HepG2 (cell line): Measurements from ENCODE around the gene B9D2. TPM values are rescaled to one million over a fixed set of nuclear protein-coding genes. Genes with fewer than 3 reads are reported as not detected.

Source experiments
- ATAC-seq: fragments of 200-7000 bp; cut with Tn5 transposase; 3 replicates; pipeline ENCODE4 v1.9.1; 2020; ENCODE audit warnings: mild to moderate bottlenecking, moderate library complexity
- BruUV-seq: library from RNA; stranded (reverse); fragments of 400-500 nt; replicated peaks from 2 replicates; lab custom pipeline; 2021; lab: Mats Ljungman, UMichigan
- CTCF ChIA-PET: fragments of 300-600 bp; formaldehyde crosslinking; extraction: SDS; loops from one replicate; lab custom pipeline; 2021; ENCODE audit warnings: low total read pairs, inconsistent platforms, low intra/inter-chr PET ratio; lab: Yijun Ruan, JAX
- POLR2A ChIA-PET: fragments of 350-600 bp; sonication (Branson Sonifier 250); formaldehyde crosslinking; loops from one replicate; lab custom pipeline; 2020; ENCODE audit warnings: antibody characterized with exemption, inconsistent platforms; lab: Yijun Ruan, JAX
- DNase-seq: peaks from one replicate; pipeline ENCODE4 v3.0.0-alpha.2; 2015; ENCODE audit warnings: low spot score
- FAIRE-seq: peaks from 3 replicates; lab custom pipeline; 2011; peaks lifted over from hg19 to GRCh38; lab: Jason Lieb, UNC
- H2AFZ ChIP-seq: one replicate; pipeline ENCODE4 v1.6.1; 2011; ENCODE audit warnings: low read length, inconsistent platforms
- H3K27ac ChIP-seq: fragments of 300-600 bp; 3 replicates; pipeline ENCODE4 v1.8.0; 2011; ENCODE audit warnings: mixed run types, mild to moderate bottlenecking, mixed read lengths, low read length, inconsistent platforms; ENCODE audit not compliant: insufficient read depth; ENCODE audit errors: extremely low read length
- H3K27me3 ChIP-seq, 2 experiments: fragments of 200-600 bp in 1 of 2; 2 replicates in 1 of 2; 3 replicates in 1 of 2; pipeline versions ENCODE4 v1.6.0 to v1.8.0; 2011; ENCODE audit warnings: low read length in 2 of 2, mild to moderate bottlenecking in 2 of 2, moderate library complexity in 2 of 2, inconsistent platforms in 1 of 2; ENCODE audit not compliant: insufficient read depth in 2 of 2, control insufficient read depth in 1 of 2
- H3K36me3 ChIP-seq, 2 experiments: fragments of 200-600 bp in 1 of 2; replicated peaks in 1 of 2; 2 replicates in 1 of 2; 3 replicates in 1 of 2; pipeline versions ENCODE4 v1.5.1 to v1.8.0; 2011; ENCODE audit warnings: low read length in 2 of 2, inconsistent platforms in 1 of 2; ENCODE audit not compliant: insufficient read depth in 2 of 2, control insufficient read depth in 1 of 2
- H3K4me1 ChIP-seq: 2 replicates; pipeline ENCODE4 v1.5.1; 2012; ENCODE audit warnings: low read length, inconsistent platforms; ENCODE audit not compliant: insufficient read depth
- H3K4me2 ChIP-seq: 2 replicates; pipeline ENCODE4 v1.6.0; 2011; ENCODE audit warnings: low read depth, low read length, inconsistent platforms
- H3K4me3 ChIP-seq, 3 experiments: fragments of 200-600 bp in 1 of 3; sonication (generic), shearing (Covaris generic) in 1 of 3; replicated peaks in 1 of 3; 2 replicates each; pipeline ENCODE4 v1.5.1; 2011 to 2016; ENCODE audit warnings: low read length in 3 of 3, inconsistent platforms in 2 of 3, low read depth in 2 of 3, mild to moderate bottlenecking in 2 of 3, control low read depth in 1 of 3, mixed read lengths in 1 of 3; ENCODE audit not compliant: insufficient read depth in 1 of 3
- H3K79me2 ChIP-seq: one replicate; pipeline ENCODE4 v1.6.1; 2011; ENCODE audit warnings: low read length, inconsistent platforms; ENCODE audit not compliant: insufficient read depth
- H3K9ac ChIP-seq: 2 replicates; pipeline ENCODE4 v1.6.0; 2011; ENCODE audit warnings: mild to moderate bottlenecking, low read depth, low read length, inconsistent platforms; ENCODE audit not compliant: insufficient read depth
- H3K9me3 ChIP-seq: 2 replicates; pipeline ENCODE4 v1.5.1; 2012; ENCODE audit warnings: mild to moderate bottlenecking, low read length
- H4K20me1 ChIP-seq: 2 replicates; pipeline ENCODE4 v1.6.0; 2011; ENCODE audit warnings: inconsistent platforms, mild to moderate bottlenecking, low read length, moderate library complexity; ENCODE audit not compliant: insufficient read depth
- ARNT2 ChIP-seq: sonication (generic); formaldehyde crosslinking; IDR thresholded peaks from 2 replicates; pipeline ENCODE4 v1.8.0; 2022; ENCODE audit warnings: mild to moderate bottlenecking, low read depth, missing genetic modification reagents, moderate library complexity
- CCDC6 ChIP-seq: sonication (generic); formaldehyde crosslinking; IDR thresholded peaks from 2 replicates; pipeline ENCODE4 v1.8.1; 2022; ENCODE audit warnings: mild to moderate bottlenecking, missing genetic modification reagents, moderate library complexity
- CHCHD3 ChIP-seq: sonication (generic); formaldehyde crosslinking; IDR thresholded peaks from 2 replicates; pipeline ENCODE4 v1.8.0; 2022; ENCODE audit warnings: mild to moderate bottlenecking, missing genetic modification reagents, moderate library complexity
- GATA4 ChIP-seq: sonication (generic); IDR thresholded peaks from 2 replicates; pipeline ENCODE4 v1.6.1; 2016; ENCODE audit warnings: antibody characterized with exemption, low read depth, borderline replicate concordance
- HMGA1 ChIP-seq: sonication (generic); formaldehyde crosslinking; conservative IDR thresholded peaks from 2 replicates; pipeline ENCODE4 v1.4.0; 2020; ENCODE audit warnings: missing genetic modification reagents
- HOXD1 ChIP-seq: sonication (generic); formaldehyde crosslinking; IDR thresholded peaks from 2 replicates; pipeline ENCODE4 v1.5.0; 2020; ENCODE audit warnings: missing genetic modification reagents
- MTA3 ChIP-seq: sonication (generic); formaldehyde crosslinking; IDR thresholded peaks from 2 replicates; pipeline ENCODE4 v1.4.0; 2020; ENCODE audit warnings: missing genetic modification reagents
- PAX8 ChIP-seq: sonication (generic); formaldehyde crosslinking; IDR thresholded peaks from 2 replicates; pipeline ENCODE4 v1.8.0; 2022; ENCODE audit warnings: mild to moderate bottlenecking, missing genetic modification reagents, borderline replicate concordance
- SNAPC2 ChIP-seq: sonication (generic); formaldehyde crosslinking; IDR thresholded peaks from 2 replicates; pipeline ENCODE4 v1.8.1; 2022; ENCODE audit warnings: mild to moderate bottlenecking, missing genetic modification reagents
- SP5 ChIP-seq: IDR thresholded peaks from 2 replicates; pipeline ENCODE4 v1.6.1; 2016; ENCODE audit warnings: low read depth, borderline replicate concordance
- TOPORS ChIP-seq: sonication (generic); formaldehyde crosslinking; IDR thresholded peaks from 2 replicates; pipeline ENCODE4 v1.8.0; 2023; ENCODE audit warnings: mild to moderate bottlenecking, missing genetic modification reagents
- ZNF761 ChIP-seq: sonication (generic); formaldehyde crosslinking; conservative IDR thresholded peaks from 2 replicates; pipeline ENCODE4 v1.4.0; 2020; ENCODE audit warnings: mild to moderate bottlenecking, missing genetic modification reagents
- ZNF839 ChIP-seq: sonication (generic); formaldehyde crosslinking; IDR thresholded peaks from 2 replicates; pipeline ENCODE4 v1.4.0; 2020; ENCODE audit warnings: missing genetic modification reagents, mild to moderate bottlenecking, borderline replicate concordance
- ZNF891 ChIP-seq: sonication (generic); formaldehyde crosslinking; IDR thresholded peaks from 2 replicates; pipeline ENCODE4 v1.5.0; 2020; ENCODE audit warnings: mild to moderate bottlenecking, missing genetic modification reagents
- WGBS: methylation state at CpG from one replicate; pipeline ENCODE4 v1.1.6; 2017; ENCODE audit warnings: low lambda C conversion rate; 5-methylcytosine and 5-hydroxymethylcytosine counted together
- in situ Hi-C: cut with HindIII; loops from 2 replicates; pipeline ENCODE4 v1.10.0; 2017; ENCODE audit warnings: low pct_unique_long_range_greater_than_20kb; ENCODE audit not compliant: extremely low pct_ligation_motif_present
- intact Hi-C: fragments of 100-400 bp; cut with micrococcal nuclease; formaldehyde crosslinking; loops from one replicate; pipeline ENCODE4 v1.10.0; 2022; ENCODE audit not compliant: unreplicated experiment
- polyA plus RNA-seq, 8 experiments: library from polyadenylated mRNA; depleted of rRNA in 3 of 8; stranded (reverse) in 7 of 8; unstranded in 1 of 8; fragments of >200 nt; fragmentation: Illumina TruSeq in 4 of 8; extraction: Trizol in 4 of 8; gene quantifications; 2 replicates each; pipeline versions ENCODE4 v1.2.1 to v1.2.3, GENCODE V29; 2011 to 2016; ENCODE audit warnings: low read depth in 4 of 8, missing spikeins in 1 of 8, mixed read lengths in 1 of 8; ENCODE audit not compliant: insufficient read depth in 1 of 8
- total RNA-seq, 5 experiments: library from RNA; depleted of rRNA; stranded (reverse); fragments of >200 nt; fragmentation: Illumina TruSeq; extraction: Trizol; gene quantifications; 2 replicates each; pipeline ENCODE4 v1.2.3, GENCODE V29; 2016; ENCODE audit warnings: low read depth in 1 of 5
- TF ChIP-seq, protein P1 (sequence below): sonication (generic); formaldehyde crosslinking; IDR thresholded peaks from 2 replicates; pipeline ENCODE4 v1.9.0; 2022; ENCODE audit warnings: missing genetic modification reagents, mild to moderate bottlenecking, borderline replicate concordance
- TF ChIP-seq, protein P2 (sequence below): sonication (generic); formaldehyde crosslinking; IDR thresholded peaks from 2 replicates; pipeline ENCODE4 v1.5.1; 2020; ENCODE audit warnings: missing genetic modification reagents, mild to moderate bottlenecking, borderline replicate concordance
- TF ChIP-seq, protein P3 (sequence below): sonication (generic); formaldehyde crosslinking; conservative IDR thresholded peaks from 2 replicates; pipeline ENCODE4 v1.4.0; 2020; ENCODE audit warnings: missing genetic modification reagents

Gene B9D2
- total and polyA plus RNA-seq, 2 of the 13 experiments (the other 11 are each of a cell fraction or from before 2014, with no cell fraction given) = 3.1 to 4.4 TPM

DNA sequence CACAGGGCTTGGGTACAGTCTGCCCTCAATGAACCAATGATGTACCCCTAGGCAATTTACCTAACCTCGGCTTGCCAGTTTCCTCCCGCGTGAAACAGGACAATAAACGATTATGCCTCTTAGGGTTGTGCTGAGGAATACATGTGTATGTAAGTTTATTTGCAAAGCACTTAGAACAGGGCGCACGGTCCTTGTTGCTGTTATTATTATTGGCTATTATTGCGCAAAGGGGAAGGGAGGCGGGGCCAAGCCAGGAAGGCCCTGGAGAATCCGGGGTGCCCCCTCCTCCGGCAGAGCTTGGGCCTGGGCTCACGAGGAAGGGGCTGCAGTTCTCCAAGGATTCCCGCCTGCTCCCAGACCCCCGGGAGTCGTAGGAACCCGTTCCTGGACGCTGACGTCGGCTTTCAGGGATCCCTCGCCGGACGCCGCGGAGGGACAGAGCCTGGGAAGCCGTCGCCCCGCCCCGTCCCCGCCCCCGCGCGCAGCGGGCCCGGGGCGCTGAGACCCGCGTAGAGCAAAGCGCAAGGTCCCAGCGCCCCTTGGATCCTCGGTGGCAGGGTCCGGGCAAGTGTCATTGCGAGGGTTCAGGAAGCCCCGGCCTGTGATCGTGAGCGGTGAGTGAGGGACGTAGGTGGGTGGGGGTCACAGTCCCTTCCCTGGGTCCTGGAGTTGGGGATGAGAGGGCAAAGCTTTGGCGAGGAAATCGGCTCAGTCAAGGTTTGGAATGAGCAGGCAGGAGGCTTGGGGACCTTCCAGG, 12.5 kb upstream of the B9D2 start, which contains the start of gene TMEM91:
Gene TMEM91, plus strand, starts transcription at position 293 of the 757 bp plus-strand sequence. CDS start 1,777 bp downstream, outside the sequence.
- CTCF ChIA-PET = no interaction called here
- Histone ChIP-seq H3K4me2 (peak within 1 kb of the TSS; percentile 83), H4K20me1 (no peaks in the 10 kb centered on the region), H3K27ac (peak within 1 kb of the TSS; percentile 50), H2AFZ (peak within 1 kb of the TSS; percentile 64), H3K4me1 (peaks cover 26% of the 10 kb centered on the region), H3K79me2 (no peaks in the 10 kb centered on the region), H3K9me3 (no peaks in the 10 kb centered on the region), H3K4me3 (peak within 1 kb of the TSS; percentile 65 to 81 (median 74)), H3K27me3 (no peaks in the 10 kb centered on the region), H3K36me3 (no peaks in the 10 kb centered on the region; a peak in 1 of 5 replicates), H3K9ac (peak within 1 kb of the TSS; percentile 68)
- in situ Hi-C loops (no loop called here), intact Hi-C loops (no loop called here)
- POLR2A ChIA-PET = interaction anchor here (2.5 kb wide), 1 partner anchor 12 kb away, joined by 11 read pairs; the partner anchor contains the start of gene B9D2
- no peak for FAIRE-seq
- DNase-seq = no peak
- TSS peak; percentile 26 for BruUV-seq
- peak; percentile 78 for ATAC-seq
- 2% methylated on average over 12 of the region's 47 CpGs for WGBS
- TF ChIP-seq ZNF891 (CRISPR knock-in tag) (no peak), ZNF761 (CRISPR knock-in tag) (no peak), HMGA1 (no peak), CHCHD3 (no peak), ARNT2 (CRISPR knock-in tag) (0 out of 2 replicates have a peak, but pooled peaks have one; percentile 27), ZNF839 (CRISPR knock-in tag) (0 out of 2 replicates have a peak, but pooled peaks have one; percentile 50), SNAPC2 (CRISPR knock-in tag) (no peak), TOPORS (CRISPR knock-in tag) (no peak), PAX8 (no peak), SP5 (CRISPR knock-in tag) (peak; percentile 61), HOXD1 (no peak), MTA3 (no peak), CCDC6 (0 out of 2 replicates have a peak, but pooled peaks have one; percentile 38), GATA4 (no peak)
- TF ChIP-seq, protein P1, sequence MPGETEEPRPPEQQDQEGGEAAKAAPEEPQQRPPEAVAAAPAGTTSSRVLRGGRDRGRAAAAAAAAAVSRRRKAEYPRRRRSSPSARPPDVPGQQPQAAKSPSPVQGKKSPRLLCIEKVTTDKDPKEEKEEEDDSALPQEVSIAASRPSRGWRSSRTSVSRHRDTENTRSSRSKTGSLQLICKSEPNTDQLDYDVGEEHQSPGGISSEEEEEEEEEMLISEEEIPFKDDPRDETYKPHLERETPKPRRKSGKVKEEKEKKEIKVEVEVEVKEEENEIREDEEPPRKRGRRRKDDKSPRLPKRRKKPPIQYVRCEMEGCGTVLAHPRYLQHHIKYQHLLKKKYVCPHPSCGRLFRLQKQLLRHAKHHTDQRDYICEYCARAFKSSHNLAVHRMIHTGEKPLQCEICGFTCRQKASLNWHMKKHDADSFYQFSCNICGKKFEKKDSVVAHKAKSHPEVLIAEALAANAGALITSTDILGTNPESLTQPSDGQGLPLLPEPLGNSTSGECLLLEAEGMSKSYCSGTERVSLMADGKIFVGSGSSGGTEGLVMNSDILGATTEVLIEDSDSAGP = peak; percentile 75; the same call in 1 of the 2 replicates
- TF ChIP-seq, protein P2, sequence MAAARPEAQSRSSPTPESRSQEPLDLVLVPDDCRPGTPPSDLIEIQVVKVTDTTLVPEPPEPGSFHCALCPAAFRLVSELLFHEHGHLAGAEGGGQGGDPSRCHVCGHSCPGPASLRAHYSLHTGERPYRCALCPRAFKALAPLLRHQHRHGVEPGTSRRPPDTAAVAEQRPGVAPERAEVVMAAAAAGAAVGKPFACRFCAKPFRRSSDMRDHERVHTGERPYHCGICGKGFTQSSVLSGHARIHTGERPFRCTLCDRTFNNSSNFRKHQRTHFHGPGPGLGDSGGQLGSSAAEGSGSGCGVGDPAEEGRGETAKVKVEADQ (CRISPR knock-in tag) = no peak
- TF ChIP-seq, protein P3, sequence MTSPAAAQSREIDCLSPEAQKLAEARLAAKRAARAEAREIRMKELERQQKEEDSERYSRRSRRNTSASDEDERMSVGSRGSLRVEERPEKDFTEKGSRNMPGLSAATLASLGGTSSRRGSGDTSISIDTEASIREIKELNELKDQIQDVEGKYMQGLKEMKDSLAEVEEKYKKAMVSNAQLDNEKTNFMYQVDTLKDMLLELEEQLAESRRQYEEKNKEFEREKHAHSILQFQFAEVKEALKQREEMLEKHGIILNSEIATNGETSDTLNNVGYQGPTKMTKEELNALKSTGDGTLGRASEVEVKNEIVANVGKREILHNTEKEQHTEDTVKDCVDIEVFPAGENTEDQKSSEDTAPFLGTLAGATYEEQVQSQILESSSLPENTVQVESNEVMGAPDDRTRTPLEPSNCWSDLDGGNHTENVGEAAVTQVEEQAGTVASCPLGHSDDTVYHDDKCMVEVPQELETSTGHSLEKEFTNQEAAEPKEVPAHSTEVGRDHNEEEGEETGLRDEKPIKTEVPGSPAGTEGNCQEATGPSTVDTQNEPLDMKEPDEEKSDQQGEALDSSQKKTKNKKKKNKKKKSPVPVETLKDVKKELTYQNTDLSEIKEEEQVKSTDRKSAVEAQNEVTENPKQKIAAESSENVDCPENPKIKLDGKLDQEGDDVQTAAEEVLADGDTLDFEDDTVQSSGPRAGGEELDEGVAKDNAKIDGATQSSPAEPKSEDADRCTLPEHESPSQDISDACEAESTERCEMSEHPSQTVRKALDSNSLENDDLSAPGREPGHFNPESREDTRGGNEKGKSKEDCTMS (CRISPR knock-in tag) = no peak
